Transverse colon (tissue), 4 donors: ENCODE data around the gene AIP.

Source experiments
- EP300 ChIP-seq: sonication (generic); formaldehyde crosslinking; IDR thresholded peaks from one replicate; pipeline ENCODE4 v1.6.1; 2017; ENCODE audit warnings: antibody characterized with exemption, low read depth
- POLR2A ChIP-seq: fragments of 450-650 bp; IDR thresholded peaks from one replicate; pipeline ENCODE4 v1.6.1; 2016; ENCODE audit warnings: antibody characterized with exemption, mild to moderate bottlenecking, moderate library complexity
- POLR2AphosphoS5 ChIP-seq, 3 donors: sonication (generic); formaldehyde crosslinking; IDR thresholded peaks; one replicate each; pipeline ENCODE4 v1.6.1; 2016; ENCODE audit warnings: antibody characterized with exemption in 3 of 3
- TF ChIP-seq, protein P1 (sequence below), 5 experiments: fragments of 200-600 bp in 3 of 5; fragments of 450-650 bp in 2 of 5; sonication (generic) in 3 of 5; IDR thresholded peaks; 1 replicate in 2 of 5; 2 replicates in 3 of 5; pipeline ENCODE4 v1.5.1; 2016 to 2017; ENCODE audit warnings: antibody characterized with exemption in 5 of 5, inconsistent platforms in 3 of 5, mild to moderate bottlenecking in 2 of 5, moderate library complexity in 1 of 5

DNA sequence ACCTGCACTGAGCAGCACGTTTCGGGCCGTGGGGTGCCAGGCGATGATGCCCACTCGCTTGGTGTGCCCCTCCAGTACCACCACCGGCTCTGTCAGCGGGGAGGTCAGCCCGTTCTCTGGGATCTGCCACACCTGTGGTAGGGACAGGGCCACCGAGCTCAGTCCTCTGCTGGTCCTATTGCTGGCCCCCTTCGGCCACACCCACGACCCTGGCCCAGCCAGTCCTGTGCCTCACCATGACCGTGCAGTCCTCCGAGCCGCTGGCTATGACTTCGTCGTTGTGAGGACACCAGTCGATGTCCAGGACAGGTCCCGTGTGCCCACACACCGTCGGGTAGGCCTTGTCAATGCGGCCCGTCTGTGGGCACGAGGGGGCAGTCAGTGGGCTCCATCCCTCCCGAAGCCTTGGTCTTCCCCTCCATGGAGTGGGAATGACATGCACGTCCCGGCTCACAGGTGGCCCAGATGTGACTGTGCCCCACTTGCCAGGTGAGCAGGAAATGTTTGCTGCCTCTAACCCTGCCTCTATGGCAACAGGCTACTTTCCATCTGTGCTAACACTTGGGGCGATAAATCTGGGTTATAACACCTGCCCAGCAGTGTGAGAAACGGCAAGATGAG, 41.0 kb upstream of the AIP start:
- TF ChIP-seq POLR2A (no peak), POLR2AphosphoS5 (IDR thresholded peaks at IDR 0.05) (no peak), EP300 (no peak)
- TF ChIP-seq, protein P1, sequence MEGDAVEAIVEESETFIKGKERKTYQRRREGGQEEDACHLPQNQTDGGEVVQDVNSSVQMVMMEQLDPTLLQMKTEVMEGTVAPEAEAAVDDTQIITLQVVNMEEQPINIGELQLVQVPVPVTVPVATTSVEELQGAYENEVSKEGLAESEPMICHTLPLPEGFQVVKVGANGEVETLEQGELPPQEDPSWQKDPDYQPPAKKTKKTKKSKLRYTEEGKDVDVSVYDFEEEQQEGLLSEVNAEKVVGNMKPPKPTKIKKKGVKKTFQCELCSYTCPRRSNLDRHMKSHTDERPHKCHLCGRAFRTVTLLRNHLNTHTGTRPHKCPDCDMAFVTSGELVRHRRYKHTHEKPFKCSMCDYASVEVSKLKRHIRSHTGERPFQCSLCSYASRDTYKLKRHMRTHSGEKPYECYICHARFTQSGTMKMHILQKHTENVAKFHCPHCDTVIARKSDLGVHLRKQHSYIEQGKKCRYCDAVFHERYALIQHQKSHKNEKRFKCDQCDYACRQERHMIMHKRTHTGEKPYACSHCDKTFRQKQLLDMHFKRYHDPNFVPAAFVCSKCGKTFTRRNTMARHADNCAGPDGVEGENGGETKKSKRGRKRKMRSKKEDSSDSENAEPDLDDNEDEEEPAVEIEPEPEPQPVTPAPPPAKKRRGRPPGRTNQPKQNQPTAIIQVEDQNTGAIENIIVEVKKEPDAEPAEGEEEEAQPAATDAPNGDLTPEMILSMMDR (IDR thresholded peaks at IDR 0.05), result no peak
